GM21619 (cell line): ENCODE data around the gene CCS.
A peak's percentile ranks its signal among the peaks of the same experiment; 100 is the strongest.
"Not testable (repeated sequence)": the region's sequence is repeated elsewhere in the genome, so short reads cannot be mapped to it uniquely, and the experiment has no call there.

ENCODE experiments used
- ATAC-seq: cut with Tn5 transposase; IDR thresholded peaks from one replicate; pipeline ENCODE4 v1.9.1; 2021; ENCODE audit not compliant: unreplicated experiment

Gene CCS

DNA sequence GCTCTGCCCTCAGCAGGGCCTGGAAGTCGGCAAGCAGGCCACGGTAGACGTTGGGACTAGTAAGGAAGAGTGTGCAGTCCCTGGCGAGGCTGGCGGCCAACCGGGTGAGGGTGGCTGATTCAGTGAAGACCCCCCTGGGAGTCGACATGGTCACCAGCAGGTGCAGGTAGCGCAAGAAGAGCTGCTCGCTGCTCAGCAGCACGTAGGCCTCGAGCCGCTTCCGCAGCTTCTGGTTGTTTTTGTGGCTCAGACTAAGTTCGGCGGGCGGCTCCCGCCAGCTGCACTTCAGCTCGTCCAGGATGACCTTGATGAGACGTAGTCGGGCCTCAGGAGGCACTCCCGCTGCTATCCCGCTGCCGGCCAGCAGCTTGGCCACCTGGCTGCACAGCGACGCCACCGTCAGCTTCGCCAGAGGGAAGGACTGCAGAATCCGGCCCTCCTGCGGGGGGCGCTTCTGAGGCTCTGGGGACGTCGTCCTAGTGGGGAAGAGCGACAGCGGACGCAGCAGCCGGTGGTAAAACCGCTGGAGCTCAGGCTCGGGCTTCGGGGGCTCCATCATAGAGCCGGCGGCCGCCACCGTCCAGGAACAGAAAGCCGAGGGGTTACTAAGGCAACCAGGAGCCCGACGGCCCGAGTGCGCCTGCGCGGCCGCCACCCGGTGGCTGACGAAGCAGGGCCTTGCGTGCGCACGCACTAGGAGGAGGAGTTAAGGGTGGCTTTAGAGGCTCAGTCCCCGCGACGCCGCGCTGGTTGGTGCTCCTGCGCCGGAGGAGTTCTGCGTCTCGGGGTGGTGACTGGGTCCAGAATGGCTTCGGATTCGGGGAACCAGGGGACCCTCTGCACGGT is at the start of gene CCS, which contains the start of gene CCDC87:
CCS (plus strand) TSS at position 729 of the 846 bp plus-strand sequence; CDS start at position 806, 77 bp downstream.
CCDC87 (minus strand) TSS at position 607 of the 846 bp plus-strand sequence; CDS start at position 559, 48 bp downstream.
- ATAC-seq, result peak; percentile 92

DNA sequence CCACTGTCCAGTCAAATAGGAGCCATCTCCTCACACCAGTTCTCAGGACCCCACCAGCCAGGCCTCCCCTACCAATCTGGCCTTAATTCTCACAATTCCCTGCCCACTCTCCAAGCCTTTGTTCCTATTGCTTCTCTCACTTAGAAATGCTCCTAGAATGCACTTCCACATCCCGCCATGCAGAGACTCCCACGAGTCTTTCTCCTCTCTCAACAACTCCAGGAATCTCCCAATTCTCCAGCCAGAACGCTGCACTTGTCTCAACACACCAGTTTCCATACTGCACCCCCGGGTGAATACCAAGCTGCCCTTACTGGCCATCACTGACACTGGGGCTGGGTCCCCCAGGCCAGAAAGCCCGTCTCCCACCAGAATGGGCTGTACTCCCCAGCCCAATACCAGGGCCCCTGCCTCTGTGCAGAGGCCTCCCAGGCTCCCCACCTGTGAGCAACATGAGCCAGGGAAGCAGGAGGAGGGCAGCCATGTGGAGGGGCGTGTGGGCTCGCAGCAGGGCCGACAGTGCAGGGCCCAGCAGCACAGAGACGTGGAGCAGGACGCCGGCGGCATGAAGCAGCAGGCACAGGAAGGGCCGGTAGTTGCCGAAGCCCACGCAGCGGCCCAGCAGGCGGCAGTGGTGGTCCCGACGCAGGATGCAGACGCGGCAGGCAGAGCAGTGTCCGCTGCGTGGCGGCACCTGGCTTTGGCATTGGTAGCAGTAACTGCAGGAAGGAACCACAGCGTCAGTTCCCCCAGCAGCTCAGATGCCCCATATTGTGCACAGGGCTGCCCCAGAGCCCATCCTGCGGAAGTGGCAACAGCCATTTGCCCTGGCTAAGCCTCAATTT is 49.5 kb upstream of the CCS start:
- peak; percentile 32 for ATAC-seq

DNA sequence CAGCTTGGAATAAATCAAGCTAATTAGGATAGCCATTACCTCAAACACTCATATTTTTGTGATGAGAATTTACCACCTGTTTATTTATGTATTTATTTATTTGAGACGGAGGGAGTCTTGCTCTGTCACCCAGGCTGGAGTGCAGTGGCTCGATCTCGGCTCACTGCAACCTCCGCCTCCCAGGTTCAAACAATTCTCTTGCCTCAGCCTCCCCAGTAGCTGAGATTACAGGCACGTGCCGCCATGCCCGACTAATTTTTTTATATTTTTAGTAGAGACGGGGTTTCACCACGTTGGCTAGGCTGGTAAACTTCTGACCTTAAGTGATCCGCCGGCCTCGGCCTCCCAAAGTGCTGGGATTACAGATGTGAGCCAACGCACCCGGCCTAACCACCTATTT is 48.0 kb upstream of the CCS start:
- not testable (repeated sequence) for ATAC-seq

DNA sequence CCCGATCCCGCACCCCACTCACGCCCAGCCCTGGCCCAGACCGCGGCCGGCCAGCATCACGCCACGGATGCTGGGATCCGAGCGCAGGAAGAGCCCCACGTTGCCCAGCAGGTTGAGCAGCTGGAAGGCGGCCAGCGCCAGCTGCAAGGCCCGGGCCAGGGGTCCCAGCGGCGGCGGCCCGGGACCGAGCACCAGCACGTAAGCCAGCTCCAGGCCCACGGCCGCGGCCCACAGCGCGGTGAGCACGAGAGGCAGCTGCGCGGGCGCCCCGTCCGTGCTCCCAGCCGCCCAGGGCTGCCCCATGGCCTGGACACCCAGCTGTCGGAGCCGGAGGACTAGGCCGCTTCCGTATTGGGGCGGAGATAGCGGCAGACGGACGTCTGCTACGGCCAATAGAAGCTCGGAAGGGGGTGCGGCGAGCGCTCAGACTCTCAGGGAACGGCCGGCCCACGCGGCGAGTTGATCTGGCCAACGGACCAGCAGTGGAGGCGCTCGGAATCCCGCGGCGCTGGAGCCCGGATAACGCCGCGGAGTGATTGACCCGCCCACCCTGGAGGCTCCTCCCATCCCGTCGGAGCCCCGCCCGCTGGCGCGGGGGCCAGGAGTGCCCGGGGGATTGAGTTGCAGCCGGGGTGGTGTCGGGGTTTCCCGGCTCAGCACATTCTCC is 47.2 kb upstream of the CCS start, which contains the start of gene ZDHHC24:
ZDHHC24 (minus strand) TSS at position 348 of the 667 bp plus-strand sequence; CDS start at position 303, 45 bp downstream.
- peak; percentile 80 for ATAC-seq

DNA sequence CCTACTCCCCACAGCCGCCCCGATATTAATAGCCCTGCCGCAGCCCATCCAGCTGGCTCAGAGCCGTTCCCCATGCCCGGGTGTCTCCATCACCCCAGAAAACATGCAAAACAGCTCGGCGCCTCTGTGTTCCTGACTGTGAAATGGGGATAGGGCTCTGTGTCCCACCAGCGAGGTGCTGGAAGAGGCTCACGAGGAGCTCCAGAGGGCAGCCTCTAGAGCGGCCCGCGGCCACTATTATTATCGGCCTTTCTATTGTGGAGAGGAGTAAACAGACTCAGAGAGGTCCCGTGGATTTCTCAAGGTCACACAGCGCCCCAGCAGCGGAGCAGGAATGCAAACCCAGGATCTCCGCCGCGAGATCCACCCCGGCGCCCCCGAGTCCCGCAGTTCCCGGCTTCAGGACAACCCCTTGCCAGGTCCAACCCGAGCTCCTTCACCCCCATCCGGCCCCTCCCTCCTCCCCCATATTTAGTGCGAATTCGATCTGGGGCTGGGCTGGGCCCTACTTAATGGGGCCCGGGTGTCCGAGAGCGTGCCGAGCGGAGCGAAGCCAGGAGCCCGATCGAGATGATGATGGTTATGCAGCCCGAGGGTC is 46.5 kb upstream of the CCS start, which contains the start of gene ACTN3:
ACTN3 (plus strand) TSS at position 536 of the 598 bp plus-strand sequence; CDS start at position 571, 35 bp downstream.
- no peak for ATAC-seq

GRCh38 chr11:66546966-66547661 is 45.9 kb upstream of the CCS start:
- ATAC-seq, result no peak

DNA sequence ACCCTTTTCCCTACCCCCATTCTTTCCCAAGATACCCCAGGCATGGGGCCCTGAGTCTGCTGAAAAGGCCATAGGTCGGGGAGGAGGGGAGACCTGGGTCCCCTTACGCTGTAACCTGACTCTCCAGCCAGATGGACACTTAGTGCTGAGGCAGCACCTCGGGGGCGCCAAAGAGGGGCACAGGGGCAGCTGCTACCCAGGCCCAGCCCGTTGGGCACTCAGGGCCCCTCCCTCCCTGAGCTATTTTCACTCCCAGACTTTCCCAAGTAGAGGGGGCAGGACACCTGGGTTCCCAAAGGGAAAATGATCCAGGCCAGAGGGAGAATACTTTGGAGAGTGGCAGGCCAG is 45.3 kb upstream of the CCS start:
- no peak for ATAC-seq

- no peak for ATAC-seq
Observed at GRCh38 chr11:66548041-66548440, 44.9 kb upstream of the CCS start.

GRCh38 chr11:66548774-66549630 is 44.0 kb upstream of the CCS start:
- ATAC-seq, result no peak

- no peak for ATAC-seq
Observed at GRCh38 chr11:66549696-66550095, 43.3 kb upstream of the CCS start.

DNA sequence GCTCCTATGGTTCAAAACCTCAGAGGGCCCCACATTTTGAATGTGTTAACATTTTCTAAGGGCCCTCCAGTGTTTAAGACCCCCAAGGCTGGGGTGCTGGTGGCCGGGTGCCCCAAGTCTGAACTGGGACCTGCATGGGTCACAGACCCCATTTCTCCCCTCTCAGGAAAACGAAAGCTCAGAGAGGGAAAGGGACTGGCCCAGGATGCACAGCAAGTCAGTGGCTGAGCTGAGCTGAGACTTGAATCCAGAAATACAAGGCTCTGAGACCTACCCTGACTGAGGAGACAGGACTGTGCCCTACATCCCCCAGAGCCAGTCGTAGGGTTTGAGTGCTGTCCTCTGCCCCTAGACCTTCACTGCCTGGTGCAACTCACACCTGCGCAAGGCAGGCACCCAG is 42.1 kb upstream of the CCS start:
- ATAC-seq, result no peak

- no peak for ATAC-seq
Observed at GRCh38 chr11:66554602-66555001, 38.4 kb upstream of the CCS start.

DNA sequence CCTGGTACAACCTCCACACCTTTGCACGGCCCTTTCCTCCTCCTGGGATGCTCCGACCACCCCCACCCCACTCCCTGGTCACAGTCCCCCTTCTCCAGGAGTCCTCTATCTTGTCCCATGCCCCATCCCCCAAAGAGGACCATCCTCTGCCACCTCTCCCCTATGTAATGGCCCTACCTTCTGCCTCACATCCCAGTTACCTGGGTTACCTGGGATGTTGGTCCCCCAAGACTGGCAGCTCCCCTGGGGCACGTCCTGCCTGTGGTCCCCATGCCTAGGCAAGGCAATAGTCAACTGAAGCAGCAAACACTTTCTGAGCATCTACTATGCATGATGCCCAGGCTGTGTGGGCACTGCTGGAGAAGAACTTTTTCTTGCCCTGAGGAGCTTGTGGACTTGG is 37.6 kb upstream of the CCS start:
- ATAC-seq, result no peak

DNA sequence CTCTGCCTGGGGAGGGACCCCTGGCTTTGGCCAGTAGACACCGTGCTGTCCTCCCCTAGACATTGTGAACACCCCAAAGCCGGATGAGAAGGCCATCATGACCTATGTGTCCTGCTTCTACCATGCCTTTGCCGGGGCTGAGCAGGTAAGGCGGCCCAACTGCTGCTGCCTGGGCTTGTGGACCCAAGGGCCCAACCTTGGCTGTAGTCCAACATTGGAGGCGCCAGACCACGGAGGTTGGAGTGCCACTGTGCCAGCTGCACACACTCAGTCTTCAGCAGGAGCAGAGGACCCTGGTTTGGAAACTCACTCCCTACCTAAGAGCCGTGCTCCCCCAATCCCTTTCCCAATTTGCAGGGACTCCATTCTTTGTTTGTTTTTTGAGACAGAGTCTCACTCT is 36.9 kb upstream of the CCS start:
- ATAC-seq, result no peak

DNA sequence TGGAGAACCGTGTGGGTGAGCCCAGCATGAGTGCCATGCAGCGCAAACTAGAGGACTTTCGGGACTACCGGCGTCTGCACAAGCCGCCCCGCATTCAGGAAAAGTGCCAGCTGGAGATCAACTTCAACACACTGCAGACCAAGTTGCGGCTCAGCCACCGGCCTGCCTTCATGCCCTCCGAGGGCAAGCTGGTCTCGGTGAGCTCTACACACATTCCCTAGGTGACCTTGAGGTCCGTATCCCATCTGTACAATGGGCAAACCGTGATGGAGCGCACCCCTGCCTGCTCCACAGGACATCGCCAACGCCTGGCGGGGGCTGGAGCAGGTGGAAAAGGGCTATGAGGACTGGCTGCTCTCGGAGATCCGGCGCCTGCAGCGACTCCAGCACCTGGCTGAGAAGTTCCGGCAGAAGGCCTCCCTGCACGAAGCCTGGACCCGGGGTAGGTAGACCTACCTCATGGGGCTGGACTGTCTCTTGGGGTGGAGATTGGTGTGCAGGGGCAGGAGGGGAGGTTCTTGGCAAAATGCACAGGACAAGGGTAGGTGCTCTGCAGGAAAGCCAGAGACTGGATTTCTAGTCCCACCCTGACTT is 35.2 kb upstream of the CCS start:
- ATAC-seq, result no peak

- no peak for ATAC-seq
Observed at GRCh38 chr11:66559142-66559865, 33.7 kb upstream of the CCS start.

GRCh38 chr11:66559866-66560676 is 32.9 kb upstream of the CCS start:
- ATAC-seq, result no peak
